ENCODE measurements around the gene PODN.

PODN gene

GRCh38 chr1:53075206-53075605 lies 13.2 kb downstream of the PODN start:
- Histone ChIP-seq H3K4me2 (no peak overlapping the region), H3K27ac (no peak overlapping the region), H3K9ac (no peak overlapping the region), H3K27me3 (ENCODE audit: insufficient read depth, low read depth) (no peaks in the 10 kb centered on the region), H4K20me1 (ENCODE audit: insufficient read depth) (no peaks in the 10 kb centered on the region), H3K79me2 (ENCODE audit: insufficient read depth, low read depth) (no peaks in the 10 kb centered on the region), H2AFZ (ENCODE audit: low read depth) (no peak overlapping the region), H3K4me3 (IDR thresholded peaks at IDR 0.05; ENCODE audit: insufficient read depth, low read depth, low read length) (no peak overlapping the region), H3K36me3 (ENCODE audit: insufficient read depth) (no peaks in the 10 kb centered on the region), H3K4me1 (ENCODE audit: low read depth, poor library complexity, severe bottlenecking) (no peaks in the 10 kb centered on the region)
- no peak for TF ChIP-seq CTCF (conservative IDR thresholded peaks at IDR 0.05; ENCODE audit: low read depth, low read length)

- Histone ChIP-seq H3K4me1 (ENCODE audit: low read depth, poor library complexity, severe bottlenecking) (no peaks in the 10 kb centered on the region), H3K4me3 (IDR thresholded peaks at IDR 0.05; ENCODE audit: insufficient read depth, low read depth, low read length) (no peak overlapping the region), H3K27me3 (ENCODE audit: insufficient read depth, low read depth) (no peaks in the 10 kb centered on the region), H3K36me3 (ENCODE audit: insufficient read depth) (no peaks in the 10 kb centered on the region), H3K4me2 (no peak overlapping the region), H3K79me2 (ENCODE audit: insufficient read depth, low read depth) (no peaks in the 10 kb centered on the region), H3K27ac (no peak overlapping the region), H3K9ac (no peak overlapping the region), H2AFZ (ENCODE audit: low read depth) (no peak overlapping the region), H4K20me1 (ENCODE audit: insufficient read depth) (no peaks in the 10 kb centered on the region)
- TF ChIP-seq CTCF (conservative IDR thresholded peaks at IDR 0.05; ENCODE audit: low read depth, low read length), result no peak
Observed at GRCh38 chr1:53075761-53076163, 13.7 kb downstream of the PODN start.

GRCh38 chr1:53076165-53076564 lies 14.2 kb downstream of the PODN start:
- no peak overlapping the region for H2AFZ ChIP-seq (ENCODE audit: low read depth)
- H3K36me3 ChIP-seq (ENCODE audit: insufficient read depth), result no peaks in the 10 kb centered on the region
- no peak overlapping the region for H3K27ac ChIP-seq
- no peak overlapping the region for H3K9ac ChIP-seq
- H3K79me2 ChIP-seq (ENCODE audit: insufficient read depth, low read depth), result no peaks in the 10 kb centered on the region
- no peaks in the 10 kb centered on the region for H3K4me1 ChIP-seq (ENCODE audit: low read depth, poor library complexity, severe bottlenecking)
- H4K20me1 ChIP-seq (ENCODE audit: insufficient read depth), result no peaks in the 10 kb centered on the region
- no peak for TF ChIP-seq CTCF (conservative IDR thresholded peaks at IDR 0.05; ENCODE audit: low read depth, low read length)
- no peaks in the 10 kb centered on the region for H3K27me3 ChIP-seq (ENCODE audit: insufficient read depth, low read depth)
- H3K4me3 ChIP-seq (IDR thresholded peaks at IDR 0.05; ENCODE audit: insufficient read depth, low read depth, low read length), result no peak overlapping the region
- H3K4me2 ChIP-seq, result no peak overlapping the region

- no peaks in the 10 kb centered on the region for H3K79me2 ChIP-seq (ENCODE audit: insufficient read depth, low read depth)
- TF ChIP-seq CTCF (conservative IDR thresholded peaks at IDR 0.05; ENCODE audit: low read depth, low read length), result no peak
- H3K27ac ChIP-seq, result no peak overlapping the region
- no peak overlapping the region for H3K9ac ChIP-seq
- no peak overlapping the region for H3K4me2 ChIP-seq
- no peak overlapping the region for H2AFZ ChIP-seq (ENCODE audit: low read depth)
- no peak overlapping the region for H3K4me3 ChIP-seq (IDR thresholded peaks at IDR 0.05; ENCODE audit: insufficient read depth, low read depth, low read length)
- H3K27me3 ChIP-seq (ENCODE audit: insufficient read depth, low read depth), result no peaks in the 10 kb centered on the region
- no peaks in the 10 kb centered on the region for H3K36me3 ChIP-seq (ENCODE audit: insufficient read depth)
- no peaks in the 10 kb centered on the region for H3K4me1 ChIP-seq (ENCODE audit: low read depth, poor library complexity, severe bottlenecking)
- H4K20me1 ChIP-seq (ENCODE audit: insufficient read depth), result no peaks in the 10 kb centered on the region
Observed at GRCh38 chr1:53076721-53077598, 14.9 kb downstream of the PODN start.
